ENCODE results near the gene KMT2E. TPM values are rescaled to one million over a fixed set of nuclear protein-coding genes. Genes with fewer than 3 reads are reported as not detected.

The KMT2E gene
- total RNA-seq, 1 donor from 2014 or later: 114 TPM

DNA sequence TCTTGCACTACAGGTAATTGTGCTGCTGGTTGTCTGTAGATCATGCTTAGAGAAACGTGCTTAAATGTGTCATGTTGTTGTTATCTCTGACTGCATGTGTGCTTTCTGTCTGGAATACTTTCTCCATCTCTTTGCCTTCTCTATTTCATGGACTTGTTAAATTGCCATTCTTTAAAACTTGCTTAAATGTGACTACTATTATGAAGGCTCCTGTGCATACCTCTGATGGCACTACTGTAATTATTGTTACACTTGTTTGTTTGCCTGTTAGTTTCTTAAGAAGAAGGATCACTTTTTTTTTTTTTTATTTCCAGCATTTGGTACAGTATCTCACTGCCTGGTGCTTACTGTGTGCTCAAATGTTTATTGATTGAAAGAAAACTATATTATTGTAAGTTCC, 41.6 kb downstream of the KMT2E start:
- H3K27ac Mint-ChIP-seq: no peak overlapping the region
- no peaks in the 10 kb centered on the region for H3K27me3 Mint-ChIP-seq (ENCODE audit: insufficient read depth)
- peaks cover 35% of the 10 kb centered on the region for H3K36me3 Mint-ChIP-seq (ENCODE audit: low read depth)
- no peaks in the 10 kb centered on the region for H3K9me3 Mint-ChIP-seq
- H3K4me1 Mint-ChIP-seq (ENCODE audit: low read depth): peaks cover 57% of the 10 kb centered on the region
- no peak overlapping the region for H3K4me3 Mint-ChIP-seq
- DNase-seq (ENCODE audit: low spot score): no peak
- intact Hi-C loops (cut with micrococcal nuclease): no loop called here

DNA sequence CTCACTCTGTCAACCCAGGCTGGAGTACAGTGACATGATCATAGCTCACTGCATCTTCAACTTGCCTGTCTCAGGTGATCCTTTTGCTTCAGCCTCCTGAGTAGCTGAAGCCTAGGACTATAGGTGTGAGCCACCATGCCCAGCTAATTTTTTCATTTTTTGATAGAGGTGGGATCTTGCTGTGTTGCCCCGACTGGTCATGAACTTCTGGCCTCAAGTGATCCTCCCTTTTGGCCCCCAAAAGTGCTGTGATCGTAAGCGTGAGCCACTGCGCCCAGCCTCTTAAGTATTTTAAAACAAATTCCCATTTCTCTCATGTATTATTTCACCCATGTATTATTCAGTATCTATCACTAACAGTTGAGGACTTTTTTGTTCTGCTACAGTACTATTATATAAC, 43.5 kb downstream of the KMT2E start:
- Mint-ChIP-seq H3K4me1 (ENCODE audit: low read depth) (peaks cover 59% of the 10 kb centered on the region), H3K27me3 (ENCODE audit: insufficient read depth) (no peaks in the 10 kb centered on the region), H3K27ac (peak overlapping the region; percentile 49), H3K4me3 (no peak overlapping the region), H3K9me3 (no peaks in the 10 kb centered on the region), H3K36me3 (ENCODE audit: low read depth) (peaks cover 31% of the 10 kb centered on the region)
- DNase-seq (ENCODE audit: low spot score): no peak
- intact Hi-C loops (cut with micrococcal nuclease): no loop called here

DNA sequence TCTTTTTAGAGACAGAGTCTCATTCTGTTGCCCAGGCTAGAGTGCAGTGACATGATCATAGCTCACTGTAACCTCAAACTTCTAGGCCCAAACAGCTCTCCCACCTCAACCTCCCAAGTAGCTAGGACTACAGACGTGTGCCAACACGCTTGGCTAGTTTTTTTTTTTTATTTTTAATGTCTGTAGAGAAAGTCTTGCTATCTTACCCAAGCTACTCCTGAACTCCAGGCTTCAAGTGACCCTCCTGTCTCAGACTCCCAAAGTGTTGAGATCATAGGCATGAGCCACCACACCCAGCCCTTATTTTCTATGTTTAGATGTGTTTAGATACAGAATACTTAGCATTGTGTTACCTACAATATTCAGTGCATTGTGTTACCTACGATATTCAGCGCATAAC, 46.4 kb downstream of the KMT2E start:
- H3K4me3 Mint-ChIP-seq: no peak overlapping the region
- H3K4me1 Mint-ChIP-seq (ENCODE audit: low read depth): peaks cover 61% of the 10 kb centered on the region
- peaks cover 36% of the 10 kb centered on the region for H3K36me3 Mint-ChIP-seq (ENCODE audit: low read depth)
- no peak for DNase-seq (ENCODE audit: low spot score)
- no peaks in the 10 kb centered on the region for H3K9me3 Mint-ChIP-seq
- no peak overlapping the region for H3K27ac Mint-ChIP-seq
- intact Hi-C loops (cut with micrococcal nuclease): loop anchor here (2.0 to 5.0 kb wide), 3 partner anchors 16 to 138 kb away; partner anchors contain the start of gene KMT2E
- H3K27me3 Mint-ChIP-seq (ENCODE audit: insufficient read depth): no peaks in the 10 kb centered on the region

GRCh38 chr7:105060923-105061322, 46.9 kb downstream of the KMT2E start:
- Mint-ChIP-seq H3K4me3 (no peak overlapping the region), H3K27me3 (ENCODE audit: insufficient read depth) (no peaks in the 10 kb centered on the region), H3K36me3 (ENCODE audit: low read depth) (peaks cover 32% of the 10 kb centered on the region), H3K9me3 (no peaks in the 10 kb centered on the region), H3K4me1 (ENCODE audit: low read depth) (peaks cover 56% of the 10 kb centered on the region), H3K27ac (no peak overlapping the region)
- no peak for DNase-seq (ENCODE audit: low spot score)
- intact Hi-C loops (cut with micrococcal nuclease): loop anchor here (2.0 to 5.0 kb wide), 3 partner anchors 16 to 139 kb away; partner anchors contain the start of gene KMT2E

DNA sequence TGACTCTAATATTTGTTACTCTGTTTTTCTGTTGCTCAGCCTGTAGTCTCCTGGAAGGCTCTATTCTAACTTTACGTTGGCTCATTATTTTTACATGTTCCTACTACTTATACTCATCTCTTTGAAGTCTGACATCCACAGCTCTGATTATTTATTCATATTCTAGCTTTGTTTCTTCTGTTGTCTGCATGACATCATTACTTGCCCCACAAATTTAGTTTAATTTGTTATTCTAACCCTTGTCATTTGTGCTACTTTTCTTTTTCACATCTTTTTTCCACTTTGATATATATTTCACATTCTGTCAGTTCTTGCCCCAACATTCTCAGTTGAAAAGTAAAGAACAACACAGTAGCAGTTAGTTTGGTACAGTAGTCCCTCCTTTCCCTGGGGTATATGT, 51.1 kb downstream of the KMT2E start:
- Mint-ChIP-seq H3K9me3 (no peaks in the 10 kb centered on the region), H3K27ac (peak overlapping the region; percentile 5), H3K36me3 (ENCODE audit: low read depth) (peaks cover 36% of the 10 kb centered on the region), H3K27me3 (ENCODE audit: insufficient read depth) (no peaks in the 10 kb centered on the region), H3K4me3 (no peak overlapping the region), H3K4me1 (ENCODE audit: low read depth) (peaks cover 34% of the 10 kb centered on the region)
- intact Hi-C loops (cut with micrococcal nuclease): no loop called here
- DNase-seq (ENCODE audit: low spot score): no peak

DNA sequence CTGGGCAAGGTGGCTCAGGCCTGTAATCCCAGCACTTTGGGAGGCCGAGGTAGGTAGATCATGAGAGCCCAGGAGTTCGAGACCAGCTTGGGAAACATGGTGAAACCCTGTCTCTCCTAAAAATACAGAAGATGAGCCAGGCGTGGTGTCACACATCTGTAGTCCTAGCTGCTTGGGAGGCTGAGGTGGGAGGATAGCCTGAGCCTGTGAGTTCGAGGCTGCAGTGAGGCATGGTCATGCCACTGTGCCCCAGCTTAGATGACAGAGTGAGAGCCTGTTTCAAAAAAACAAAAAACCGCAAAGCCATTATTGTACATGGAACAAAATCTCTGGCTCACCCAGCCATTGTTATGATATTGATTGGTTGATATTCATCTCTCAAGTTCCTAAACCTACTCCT, 53.7 kb downstream of the KMT2E start:
- DNase-seq (ENCODE audit: low spot score): no peak
- Mint-ChIP-seq H3K9me3 (no peaks in the 10 kb centered on the region), H3K27me3 (ENCODE audit: insufficient read depth) (no peaks in the 10 kb centered on the region), H3K36me3 (ENCODE audit: low read depth) (peaks cover 35% of the 10 kb centered on the region), H3K4me3 (no peak overlapping the region), H3K4me1 (ENCODE audit: low read depth) (peaks cover 16% of the 10 kb centered on the region), H3K27ac (no peak overlapping the region)
- intact Hi-C loops (cut with micrococcal nuclease): no loop called here

DNA sequence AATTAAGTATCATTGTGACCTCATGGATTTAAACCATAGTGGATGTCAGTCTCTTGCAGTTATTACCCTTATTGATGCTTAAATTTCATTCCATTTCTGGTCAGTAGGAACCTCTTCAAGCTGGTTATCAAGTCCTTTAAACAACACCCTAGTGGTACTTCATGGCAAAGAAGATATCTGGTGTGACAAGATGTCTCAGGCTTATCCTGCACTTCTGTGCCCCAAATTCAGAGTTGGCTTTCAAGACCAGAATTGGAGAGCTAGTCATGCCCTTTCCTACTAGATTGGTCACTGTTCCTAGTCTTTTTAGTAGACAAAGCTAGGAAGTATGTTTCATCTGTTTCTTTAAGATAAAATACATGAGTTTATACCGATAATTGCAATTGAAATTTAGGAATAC, 54.9 kb downstream of the KMT2E start:
- H3K9me3 Mint-ChIP-seq: no peaks in the 10 kb centered on the region
- peaks cover 31% of the 10 kb centered on the region for H3K36me3 Mint-ChIP-seq (ENCODE audit: low read depth)
- no peak for DNase-seq (ENCODE audit: low spot score)
- no peak overlapping the region for H3K4me3 Mint-ChIP-seq
- no peak overlapping the region for H3K27ac Mint-ChIP-seq
- intact Hi-C loops (cut with micrococcal nuclease): no loop called here
- H3K27me3 Mint-ChIP-seq (ENCODE audit: insufficient read depth): no peaks in the 10 kb centered on the region
- peaks cover 6% of the 10 kb centered on the region for H3K4me1 Mint-ChIP-seq (ENCODE audit: low read depth)

GRCh38 chr7:105073143-105073542, 59.1 kb downstream of the KMT2E start:
- intact Hi-C loops (cut with micrococcal nuclease): loop anchor here (5.0 kb wide), 1 partner anchor 34 kb away; no protein-coding TSS in a partner anchor
- H3K27me3 Mint-ChIP-seq (ENCODE audit: insufficient read depth): no peaks in the 10 kb centered on the region
- H3K9me3 Mint-ChIP-seq: no peaks in the 10 kb centered on the region
- peaks cover 47% of the 10 kb centered on the region for H3K36me3 Mint-ChIP-seq (ENCODE audit: low read depth)
- peaks cover 7% of the 10 kb centered on the region for H3K4me1 Mint-ChIP-seq (ENCODE audit: low read depth)
- H3K27ac Mint-ChIP-seq: no peak overlapping the region
- no peak overlapping the region for H3K4me3 Mint-ChIP-seq
- no peak for DNase-seq (ENCODE audit: low spot score)

DNA sequence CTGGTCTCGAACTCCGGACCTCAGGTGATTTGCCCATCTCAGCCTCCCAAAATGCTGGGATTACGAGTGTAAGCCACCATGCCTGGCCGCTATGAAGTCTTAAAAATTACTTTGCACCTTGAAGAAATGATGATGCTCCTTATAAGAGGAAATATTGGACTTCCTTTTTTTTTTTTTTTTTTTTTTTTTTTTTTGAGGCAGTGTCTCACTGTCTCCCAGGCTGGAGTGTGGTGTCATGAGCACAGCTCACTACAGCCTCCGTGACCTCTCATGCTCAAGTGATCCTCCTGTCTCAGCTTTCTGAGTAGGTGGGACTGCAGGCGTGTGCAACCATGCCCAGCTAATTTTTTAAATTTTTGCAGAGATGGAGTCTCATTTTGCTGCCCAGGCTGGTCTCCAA, 65.3 kb downstream of the KMT2E start:
- H3K9me3 Mint-ChIP-seq: no peaks in the 10 kb centered on the region
- no peak for DNase-seq (ENCODE audit: low spot score)
- no peaks in the 10 kb centered on the region for H3K27me3 Mint-ChIP-seq (ENCODE audit: insufficient read depth)
- no peak overlapping the region for H3K4me3 Mint-ChIP-seq
- H3K27ac Mint-ChIP-seq: no peak overlapping the region
- H3K4me1 Mint-ChIP-seq (ENCODE audit: low read depth): peaks cover 11% of the 10 kb centered on the region
- peaks cover 53% of the 10 kb centered on the region for H3K36me3 Mint-ChIP-seq (ENCODE audit: low read depth)
- intact Hi-C loops (cut with micrococcal nuclease): no loop called here

DNA sequence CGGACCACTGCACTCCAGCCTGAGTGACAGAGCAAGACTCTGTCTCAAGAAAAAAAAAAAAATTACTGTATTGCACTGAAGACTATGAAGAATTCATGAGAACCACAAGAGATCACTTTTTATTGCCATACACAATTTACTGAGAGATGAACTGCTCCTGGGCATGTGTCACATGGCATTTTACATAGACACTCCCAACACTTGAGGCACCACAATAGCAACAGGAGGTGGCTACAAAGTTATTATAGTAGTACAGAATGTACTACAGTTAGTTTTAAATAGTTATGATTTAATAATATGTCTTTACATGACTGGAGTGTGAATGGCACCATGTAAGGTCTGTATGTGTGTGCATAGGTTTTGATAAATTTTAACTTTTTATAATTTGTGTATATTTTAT, 70.6 kb downstream of the KMT2E start:
- H3K27ac Mint-ChIP-seq: no peak overlapping the region
- peaks cover 40% of the 10 kb centered on the region for H3K36me3 Mint-ChIP-seq (ENCODE audit: low read depth)
- no peak overlapping the region for H3K4me3 Mint-ChIP-seq
- no peaks in the 10 kb centered on the region for H3K9me3 Mint-ChIP-seq
- intact Hi-C loops (cut with micrococcal nuclease): no loop called here
- no peaks in the 10 kb centered on the region for H3K27me3 Mint-ChIP-seq (ENCODE audit: insufficient read depth)
- H3K4me1 Mint-ChIP-seq (ENCODE audit: low read depth): peaks cover 22% of the 10 kb centered on the region
- DNase-seq (ENCODE audit: low spot score): no peak

- intact Hi-C loops (cut with micrococcal nuclease): no loop called here
- Mint-ChIP-seq H3K9me3 (no peaks in the 10 kb centered on the region), H3K27ac (no peak overlapping the region), H3K36me3 (ENCODE audit: low read depth) (peaks cover 39% of the 10 kb centered on the region), H3K27me3 (ENCODE audit: insufficient read depth) (no peaks in the 10 kb centered on the region), H3K4me1 (ENCODE audit: low read depth) (peaks cover 22% of the 10 kb centered on the region), H3K4me3 (no peak overlapping the region)
- no peak for DNase-seq (ENCODE audit: low spot score)
These were observed 72.8 kb downstream of the KMT2E start for GRCh38 chr7:105086850-105087249.

DNA sequence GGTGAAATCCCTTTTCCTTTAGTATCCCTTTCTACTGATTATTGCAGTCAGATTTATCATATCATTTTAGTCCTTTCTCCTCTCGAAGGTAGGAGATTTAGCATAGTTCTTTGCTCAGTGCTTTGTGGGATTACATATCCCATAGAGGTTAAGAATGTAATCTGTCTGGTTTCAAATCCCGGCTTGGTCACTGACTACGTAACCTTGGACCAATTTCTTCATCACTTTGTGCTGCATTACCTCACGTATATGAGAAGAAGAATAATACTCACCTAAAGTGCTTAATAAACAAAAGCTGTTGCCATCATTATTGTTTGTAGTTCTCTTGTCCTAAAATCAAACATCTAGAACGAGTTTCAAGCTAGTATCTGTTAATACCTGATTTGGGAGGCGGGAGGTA, 74.0 kb downstream of the KMT2E start:
- H3K27ac Mint-ChIP-seq: no peak overlapping the region
- H3K9me3 Mint-ChIP-seq: no peaks in the 10 kb centered on the region
- intact Hi-C loops (cut with micrococcal nuclease): no loop called here
- peaks cover 37% of the 10 kb centered on the region for H3K36me3 Mint-ChIP-seq (ENCODE audit: low read depth)
- H3K27me3 Mint-ChIP-seq (ENCODE audit: insufficient read depth): no peaks in the 10 kb centered on the region
- peaks cover 20% of the 10 kb centered on the region for H3K4me1 Mint-ChIP-seq (ENCODE audit: low read depth)
- H3K4me3 Mint-ChIP-seq: no peak overlapping the region
- DNase-seq (ENCODE audit: low spot score): no peak

DNA sequence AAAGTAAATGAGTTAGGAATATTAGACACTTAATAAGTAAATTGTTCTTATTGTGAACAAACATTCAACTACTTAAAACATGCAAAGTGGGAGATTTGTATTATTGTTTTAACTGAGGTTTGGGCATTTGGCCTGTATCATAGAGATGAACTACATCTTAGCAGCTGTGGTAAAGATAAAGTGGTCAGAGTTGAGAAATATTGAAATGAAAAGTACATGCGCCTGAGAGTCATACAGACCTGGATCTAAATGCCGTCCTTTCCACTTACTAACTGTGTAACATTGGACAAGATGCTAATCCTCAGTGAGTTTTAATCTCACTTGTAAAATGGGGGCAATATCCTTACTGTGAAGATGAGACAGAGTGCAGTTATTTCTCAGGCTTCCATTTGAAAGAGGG, 74.5 kb downstream of the KMT2E start:
- DNase-seq (ENCODE audit: low spot score): no peak
- H3K36me3 Mint-ChIP-seq (ENCODE audit: low read depth): peaks cover 34% of the 10 kb centered on the region
- no peak overlapping the region for H3K27ac Mint-ChIP-seq
- H3K9me3 Mint-ChIP-seq: no peaks in the 10 kb centered on the region
- no peaks in the 10 kb centered on the region for H3K27me3 Mint-ChIP-seq (ENCODE audit: insufficient read depth)
- intact Hi-C loops (cut with micrococcal nuclease): no loop called here
- H3K4me3 Mint-ChIP-seq: no peak overlapping the region
- peaks cover 18% of the 10 kb centered on the region for H3K4me1 Mint-ChIP-seq (ENCODE audit: low read depth)

DNA sequence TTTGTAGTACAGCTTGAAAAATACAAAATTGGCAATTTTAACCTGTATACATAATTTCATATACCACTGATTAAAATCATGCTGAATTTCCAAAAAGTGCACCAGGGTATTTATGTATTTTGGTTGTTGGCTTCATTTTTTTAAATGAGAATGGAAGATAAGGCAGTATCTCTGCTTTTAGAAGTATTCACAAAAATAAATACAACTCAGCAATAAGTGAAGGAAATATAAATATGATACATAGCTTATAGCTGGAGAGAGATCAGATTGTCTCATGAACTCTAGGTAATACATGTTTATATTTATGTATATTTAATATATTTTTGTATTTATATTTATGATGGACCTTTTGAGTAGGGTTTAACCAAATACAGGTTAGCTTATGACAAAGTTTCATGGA, 81.0 kb downstream of the KMT2E start:
- H3K4me3 Mint-ChIP-seq: no peak overlapping the region
- H3K9me3 Mint-ChIP-seq: no peaks in the 10 kb centered on the region
- peaks cover 27% of the 10 kb centered on the region for H3K4me1 Mint-ChIP-seq (ENCODE audit: low read depth)

More for the DNA sequence above, 81.0 kb downstream of the KMT2E start:
- intact Hi-C loops (cut with micrococcal nuclease): no loop called here
- Mint-ChIP-seq H3K36me3 (ENCODE audit: low read depth) (peaks cover 39% of the 10 kb centered on the region), H3K27me3 (ENCODE audit: insufficient read depth) (no peaks in the 10 kb centered on the region), H3K27ac (peak overlapping the region; percentile 11)
- no peak for DNase-seq (ENCODE audit: low spot score)
